Embryonic facial prominence (tissue), 1 donor: ENCODE data around the gene ZFP42.
"Not testable (repeated sequence)": the region's sequence is repeated elsewhere in the genome, so short reads cannot be mapped to it uniquely, and the experiment has no call there.

Experiments
- DNase-seq: peaks from one replicate; pipeline ENCODE4 v3.0.0-alpha.2; 2016; ENCODE audit errors: extremely low spot score

ZFP42 gene

GRCh38 chr4:187995322-187996207 lies at the start of gene ZFP42:
Gene ZFP42 (plus strand): TSS chr4:187995771. CDS start chr4:188002808, 7,037 bp downstream.
- DNase-seq: no peak

GRCh38 chr4:187961171-187961570 lies 34.4 kb upstream of the ZFP42 start:
- no peak for DNase-seq

- no peak for DNase-seq
Measured at GRCh38 chr4:187961961-187962360, 33.6 kb upstream of the ZFP42 start.

GRCh38 chr4:187962926-187963325 lies 32.6 kb upstream of the ZFP42 start:
- no peak for DNase-seq

- no peak for DNase-seq
Measured at GRCh38 chr4:187965726-187966125, 29.8 kb upstream of the ZFP42 start.

GRCh38 chr4:187972135-187972534 lies 23.4 kb upstream of the ZFP42 start:
- no peak for DNase-seq

- no peak for DNase-seq
Measured at GRCh38 chr4:187983746-187984145, 11.8 kb upstream of the ZFP42 start.

GRCh38 chr4:187992971-187993370 lies 2.6 kb upstream of the ZFP42 start:
- no peak for DNase-seq

- DNase-seq: no peak
Measured at GRCh38 chr4:187993827-187994226, 1.7 kb upstream of the ZFP42 start.

GRCh38 chr4:187996502-187997177 lies 1.1 kb downstream of the ZFP42 start:
- DNase-seq: no peak

- not testable (repeated sequence) for DNase-seq
Measured at GRCh38 chr4:187997991-187998390, 2.4 kb downstream of the ZFP42 start.

- DNase-seq: no peak
Measured at GRCh38 chr4:187999406-187999932, 3.9 kb downstream of the ZFP42 start.

- no peak for DNase-seq
Measured at GRCh38 chr4:188002323-188002722, 6.8 kb downstream of the ZFP42 start.

GRCh38 chr4:188002751-188003150 lies 7.2 kb downstream of the ZFP42 start:
- no peak for DNase-seq

GRCh38 chr4:188005561-188005960 lies 10.0 kb downstream of the ZFP42 start:
- no peak for DNase-seq

GRCh38 chr4:188006285-188006848 lies 10.8 kb downstream of the ZFP42 start:
- DNase-seq: no peak

GRCh38 chr4:188008377-188008776 lies 12.8 kb downstream of the ZFP42 start:
- DNase-seq: no peak

GRCh38 chr4:188012426-188012945 lies 16.9 kb downstream of the ZFP42 start:
- no peak for DNase-seq

- DNase-seq: no peak
Measured at GRCh38 chr4:188015025-188015940, 19.7 kb downstream of the ZFP42 start.

- DNase-seq: no peak
Measured at GRCh38 chr4:188016754-188017153, 21.2 kb downstream of the ZFP42 start.

GRCh38 chr4:188018262-188018661 lies 22.7 kb downstream of the ZFP42 start:
- DNase-seq: no peak
